Heart left ventricle (tissue), 13 donors: ENCODE measurements around the gene LMF1.

Source experiments
- POLR2A ChIP-seq, 2 donors: fragments of 450-650 bp; IDR thresholded peaks; one replicate each; pipeline ENCODE4 v1.6.1; 2017; ENCODE audit warnings: antibody characterized with exemption in 2 of 2, mild to moderate bottlenecking in 2 of 2, moderate library complexity in 2 of 2
- TF ChIP-seq, protein P1 (sequence below), 12 donors: fragments of 200-600 bp; sonication (generic) in 4 of 12; IDR thresholded peaks; one replicate each; pipeline versions ENCODE4 v1.5.0 to v1.8.0; 2018 to 2022; ENCODE audit warnings: antibody characterized with exemption in 12 of 12, mild to moderate bottlenecking in 5 of 12
- donor health status: ischemic (EF 13 %, LVEDD 7.1; RV severe dilation, severe dysfunction).
- donor health status: DM: no; HTN: yes; CAD: no.
- donor health status: DM: no; HTN: no; CAD: no.
- donor health status: ischemic (EF 25% LVEDD 6.9; RV normal size, moderate dysfunction).
- donor health status: ischemic (EF 25% LVEDD 5.7; RV mildly dilated, moderate dysfunction).
- donor health status: ischemic (EF 35%, LVEDD 5.7; RV mildly dilated, moderate dysfunction).
- donor health status: nonischemic (EF 11% LVEDD 7.7; RV severe dilation, severe dysfunction).
- donor health status: DM: yes; HTN: yes; CAD: no.
- donor health status: PGD.
- donor health status: ischemic (EF 29% LVEDD 5.4; RV normal size, mild dysfunction).
- donor health status: nonischemic (EF 23%, LVEDD 6.1; RV moderate dilation, normal function).

DNA sequence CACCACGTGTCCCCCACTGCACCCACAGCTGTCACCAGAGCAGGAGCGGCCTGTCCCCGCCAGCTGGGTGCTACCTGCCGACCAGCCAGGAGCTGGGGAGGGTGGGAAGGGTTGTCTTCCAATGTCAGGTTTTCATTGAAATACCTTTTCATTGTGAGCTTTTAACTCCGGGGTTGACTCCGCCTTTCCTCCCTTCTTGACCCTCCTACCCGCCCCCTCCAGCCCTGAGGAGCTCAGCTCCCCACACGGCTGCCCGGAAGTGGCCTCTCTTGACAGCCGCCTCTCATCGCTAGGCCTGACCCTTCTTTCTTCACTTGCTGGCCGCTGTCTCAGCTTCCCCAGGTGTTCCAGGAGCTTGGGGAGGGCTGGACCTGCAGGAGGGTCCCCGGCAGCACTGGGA is 149.0 kb downstream of the LMF1 start:
- TF ChIP-seq, protein P1, sequence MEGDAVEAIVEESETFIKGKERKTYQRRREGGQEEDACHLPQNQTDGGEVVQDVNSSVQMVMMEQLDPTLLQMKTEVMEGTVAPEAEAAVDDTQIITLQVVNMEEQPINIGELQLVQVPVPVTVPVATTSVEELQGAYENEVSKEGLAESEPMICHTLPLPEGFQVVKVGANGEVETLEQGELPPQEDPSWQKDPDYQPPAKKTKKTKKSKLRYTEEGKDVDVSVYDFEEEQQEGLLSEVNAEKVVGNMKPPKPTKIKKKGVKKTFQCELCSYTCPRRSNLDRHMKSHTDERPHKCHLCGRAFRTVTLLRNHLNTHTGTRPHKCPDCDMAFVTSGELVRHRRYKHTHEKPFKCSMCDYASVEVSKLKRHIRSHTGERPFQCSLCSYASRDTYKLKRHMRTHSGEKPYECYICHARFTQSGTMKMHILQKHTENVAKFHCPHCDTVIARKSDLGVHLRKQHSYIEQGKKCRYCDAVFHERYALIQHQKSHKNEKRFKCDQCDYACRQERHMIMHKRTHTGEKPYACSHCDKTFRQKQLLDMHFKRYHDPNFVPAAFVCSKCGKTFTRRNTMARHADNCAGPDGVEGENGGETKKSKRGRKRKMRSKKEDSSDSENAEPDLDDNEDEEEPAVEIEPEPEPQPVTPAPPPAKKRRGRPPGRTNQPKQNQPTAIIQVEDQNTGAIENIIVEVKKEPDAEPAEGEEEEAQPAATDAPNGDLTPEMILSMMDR (IDR thresholded peaks at IDR 0.05), result no peak
- TF ChIP-seq POLR2A (IDR thresholded peaks at IDR 0.05), result no peak
